ENCODE results near the gene LIMCH1. TPM values are rescaled to one million over a fixed set of nuclear protein-coding genes. Genes with fewer than 3 reads are reported as not detected.

Gene LIMCH1
- total and polyA plus RNA-seq, 2 of the 8 experiments (the other 6 are each of a cell fraction or from before 2014, with no cell fraction given), result 2.7 to 3.0 TPM

- TF ChIP-seq CHD7 (IDR thresholded peaks at IDR 0.05; ENCODE audit: insufficient replicate concordance, low read length) (no peak), NANOG (IDR thresholded peaks at IDR 0.05; ENCODE audit: insufficient read depth, low read depth, low read length, poor library complexity, severe bottlenecking) (no peak), CREB1 (IDR thresholded peaks at IDR 0.05) (no peak)
Observed at GRCh38 chr4:41567186-41567585, 29.2 kb downstream of the LIMCH1 start (continued).
